T follicular helper cell (primary cell): ENCODE results near the gene ZG16B.

Experiments used
- DNase-seq: peaks from one replicate; pipeline ENCODE4 v3.0.0-alpha.2; 2020; ENCODE audit warnings: low read depth

The ZG16B gene

DNA sequence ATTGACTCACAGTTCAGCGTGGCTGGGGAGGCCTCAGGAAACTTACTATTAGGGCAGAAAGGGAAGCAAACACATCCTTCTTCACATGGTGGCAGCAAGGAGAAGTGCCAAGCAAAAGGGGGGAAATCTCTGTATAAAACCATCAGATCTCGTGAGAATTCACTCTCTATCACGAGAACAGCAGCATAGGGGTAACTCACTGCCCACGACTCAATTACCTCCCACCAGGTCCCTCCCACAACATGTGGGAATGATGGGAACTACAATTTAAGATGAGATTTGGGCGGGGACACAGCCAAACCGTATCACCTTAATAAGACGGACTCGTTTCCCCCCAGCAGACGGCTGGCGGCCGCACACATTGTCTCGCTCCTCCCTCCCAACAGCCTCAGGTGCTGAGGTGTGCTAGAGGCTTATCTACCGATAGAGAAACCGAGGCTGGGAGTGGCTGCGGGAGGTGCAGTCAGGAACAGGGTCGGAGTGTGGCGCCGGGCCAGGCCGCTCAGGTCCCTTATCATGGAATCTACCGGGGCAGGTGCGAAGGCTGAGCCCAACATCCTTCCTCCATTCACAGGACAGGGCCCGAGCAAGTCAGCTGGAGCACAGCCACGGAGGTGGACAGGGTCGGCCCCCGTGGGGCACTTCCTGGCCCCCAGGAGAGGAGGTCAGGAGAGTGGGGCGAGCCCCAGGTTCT is 4.9 kb upstream of the ZG16B start:
- no peak for DNase-seq

DNA sequence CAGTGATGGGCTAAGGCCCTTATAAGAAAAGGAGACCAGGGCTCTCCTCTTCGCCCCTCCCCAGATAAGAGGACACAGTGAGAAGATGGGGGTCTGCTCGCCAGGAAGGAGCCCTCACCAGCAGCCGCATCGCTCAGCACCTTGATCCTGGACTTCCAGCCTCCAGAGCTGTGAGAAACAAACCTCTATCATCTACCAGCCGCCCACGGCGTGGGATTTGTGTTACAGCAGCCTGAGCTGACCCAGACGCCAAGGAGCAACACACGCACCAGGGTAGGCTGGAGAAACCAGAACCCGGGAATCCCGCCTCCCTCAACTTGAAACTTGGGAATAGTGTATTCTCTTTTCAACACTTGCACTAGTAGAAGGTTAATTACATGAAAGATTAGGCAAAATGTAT is 4.2 kb upstream of the ZG16B start:
- DNase-seq = no peak

DNA sequence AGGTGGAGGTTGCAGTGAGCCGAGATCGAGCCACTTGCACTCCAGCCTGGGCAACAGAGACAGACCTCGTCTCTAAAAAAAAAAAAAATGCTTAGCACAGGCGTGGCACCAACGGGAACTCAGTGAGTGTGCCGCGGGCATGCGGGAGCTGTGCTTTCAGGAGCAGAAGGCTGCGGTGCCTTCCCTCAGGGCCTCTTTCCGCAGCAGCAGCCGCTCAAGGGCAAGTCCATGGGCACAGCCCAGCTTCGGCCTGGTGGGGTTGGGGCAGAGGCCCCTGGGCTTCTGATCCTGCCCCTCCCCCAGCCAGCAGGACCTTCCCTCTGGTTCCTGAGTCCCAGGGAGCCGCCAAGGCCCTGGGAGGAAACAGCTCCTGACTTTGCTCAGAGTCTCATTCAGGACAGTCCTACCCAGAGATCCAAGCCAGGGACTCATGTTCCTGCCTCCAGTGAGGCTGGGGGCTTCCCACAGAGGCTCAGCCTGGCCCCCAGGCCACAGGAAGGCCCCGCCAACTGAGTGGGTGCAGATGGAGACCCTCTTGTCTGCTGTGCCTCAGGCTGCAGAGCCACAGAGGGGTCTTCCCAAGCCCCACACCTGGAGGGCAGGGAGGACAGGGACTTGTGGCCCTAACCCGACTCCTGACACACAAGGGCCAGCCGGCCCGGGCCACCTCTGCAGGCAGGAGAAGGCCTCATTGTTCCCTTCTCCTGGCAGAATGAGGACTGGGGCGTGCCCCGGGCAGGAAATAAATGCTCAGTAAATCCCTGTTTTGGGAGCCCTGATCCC is 3.3 kb upstream of the ZG16B start:
- DNase-seq = no peak

- DNase-seq = no peak
Observed at GRCh38 chr16:2827374-2827791, 2.7 kb upstream of the ZG16B start.

DNA sequence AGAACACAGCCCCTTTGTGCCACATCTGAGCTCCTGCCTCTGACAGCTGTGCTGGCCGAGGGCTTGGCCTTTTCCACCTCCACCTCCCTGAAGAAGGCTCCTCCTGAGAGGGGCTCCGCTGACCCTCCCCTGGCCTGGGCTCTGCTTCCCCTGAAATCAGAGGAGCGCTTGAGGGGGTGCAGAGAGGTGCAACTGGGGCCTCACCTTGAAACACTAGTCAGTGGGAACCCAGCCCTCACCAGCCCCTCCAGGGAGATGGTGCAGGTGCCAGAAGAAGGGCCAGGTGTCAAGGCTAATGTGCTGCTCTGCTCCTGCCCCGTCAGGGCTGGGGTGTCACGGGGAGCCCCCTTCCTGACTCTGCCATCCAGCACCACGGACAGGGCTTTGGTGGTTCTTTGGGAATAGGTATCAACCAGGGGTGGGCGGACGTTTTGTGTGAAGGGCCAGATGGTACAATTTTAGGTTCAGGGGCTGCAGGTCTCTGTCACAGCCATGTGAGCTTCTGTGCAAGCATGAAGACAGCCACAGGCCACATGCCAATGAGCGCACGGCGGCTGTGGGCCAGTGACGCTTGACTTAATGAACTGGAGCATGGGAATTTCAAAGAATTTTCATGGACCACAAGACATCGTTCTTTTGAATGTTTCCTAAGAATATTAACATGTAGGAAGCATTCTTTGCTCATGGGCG is 2.1 kb upstream of the ZG16B start:
- DNase-seq = no peak

- no peak for DNase-seq
Observed at GRCh38 chr16:2828521-2828840, 1.6 kb upstream of the ZG16B start.

DNA sequence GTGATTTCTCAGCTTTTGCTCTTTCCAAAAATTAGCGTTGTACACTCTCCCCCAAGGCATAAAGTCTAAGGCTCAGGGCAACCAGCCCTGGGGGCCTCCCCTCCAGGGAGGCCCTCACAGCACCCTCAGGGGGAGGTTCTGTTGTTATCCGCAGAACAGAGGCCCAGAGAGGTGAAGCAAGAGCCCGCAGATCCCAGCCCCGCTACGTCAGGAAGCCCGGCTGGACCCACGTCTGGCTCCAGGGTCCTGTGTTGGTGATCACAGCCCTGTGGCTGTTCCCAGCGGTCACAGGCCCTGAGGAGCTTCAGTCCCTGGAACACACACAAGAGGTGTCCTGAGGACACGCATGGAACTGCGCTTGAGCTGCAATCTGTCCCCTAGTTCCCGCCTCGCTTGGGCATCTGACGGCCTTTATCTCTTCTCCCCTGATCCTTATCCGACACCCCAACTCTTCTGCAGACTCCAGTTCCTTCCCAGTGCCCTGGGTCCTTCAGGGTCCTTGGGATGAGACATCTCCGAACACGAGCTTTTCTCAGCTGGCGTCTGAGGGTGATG is 1.1 kb upstream of the ZG16B start:
- DNase-seq = no peak

DNA sequence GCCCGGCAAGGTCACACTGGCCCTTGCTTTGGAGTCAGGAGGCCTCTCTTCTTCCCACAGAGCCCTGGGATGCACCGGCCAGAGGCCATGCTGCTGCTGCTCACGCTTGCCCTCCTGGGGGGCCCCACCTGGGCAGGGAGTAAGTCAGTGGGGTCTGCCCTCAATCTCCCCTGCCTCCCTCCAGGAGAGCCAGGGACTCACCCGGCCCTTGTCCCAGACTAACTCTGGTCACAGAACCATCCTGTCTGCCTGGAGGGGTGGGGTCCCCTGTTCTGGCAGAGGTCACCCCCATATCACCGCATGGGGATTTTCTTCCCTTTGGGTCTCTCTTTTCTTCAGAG is 222 bp downstream of the ZG16B start:
- no peak for DNase-seq

DNA sequence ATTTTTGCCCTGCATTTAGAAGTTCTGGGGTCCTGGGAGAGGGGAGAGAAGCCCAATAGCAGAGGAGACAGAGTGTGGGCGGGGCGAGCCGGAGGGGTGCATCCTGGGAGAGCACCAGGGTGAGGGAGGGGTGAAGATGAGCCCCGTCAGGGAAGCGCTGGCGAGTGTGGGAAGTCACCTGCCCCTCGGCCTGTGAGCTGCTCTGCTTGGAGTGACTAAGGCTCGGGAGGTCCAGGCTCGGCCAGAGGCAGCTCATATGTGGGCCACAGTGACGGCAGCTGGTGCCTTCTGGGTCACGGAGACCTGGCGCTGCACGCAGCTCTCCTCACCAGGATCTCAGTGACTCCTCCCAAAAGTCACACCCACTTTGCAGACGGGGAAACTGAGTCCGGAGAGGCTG is 1.1 kb downstream of the ZG16B start:
- DNase-seq = no peak

GRCh38 chr16:2833776-2834175 is 3.7 kb downstream of the ZG16B start:
- DNase-seq = no peak

DNA sequence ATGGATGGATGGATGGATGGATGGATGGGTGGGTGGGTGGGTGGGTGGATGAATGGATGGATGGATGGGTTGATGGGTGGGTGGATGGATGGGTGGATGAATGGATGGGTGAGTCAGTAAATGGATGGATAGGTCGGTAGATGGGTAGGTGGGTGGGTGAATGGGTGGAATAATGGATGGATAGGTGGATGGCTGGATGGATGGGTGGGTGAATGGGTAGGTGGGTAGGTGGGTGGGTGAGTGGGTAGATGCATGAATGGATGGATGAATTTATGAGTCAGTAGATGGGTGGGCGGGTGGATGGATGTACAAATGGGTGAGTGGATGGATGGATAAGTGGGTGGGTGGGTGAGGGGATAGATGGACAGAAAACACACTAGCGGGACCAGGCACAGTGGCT is 4.9 kb downstream of the ZG16B start:
- DNase-seq = no peak

- DNase-seq = no peak
Observed at GRCh38 chr16:2835638-2836493, 5.8 kb downstream of the ZG16B start.

DNA sequence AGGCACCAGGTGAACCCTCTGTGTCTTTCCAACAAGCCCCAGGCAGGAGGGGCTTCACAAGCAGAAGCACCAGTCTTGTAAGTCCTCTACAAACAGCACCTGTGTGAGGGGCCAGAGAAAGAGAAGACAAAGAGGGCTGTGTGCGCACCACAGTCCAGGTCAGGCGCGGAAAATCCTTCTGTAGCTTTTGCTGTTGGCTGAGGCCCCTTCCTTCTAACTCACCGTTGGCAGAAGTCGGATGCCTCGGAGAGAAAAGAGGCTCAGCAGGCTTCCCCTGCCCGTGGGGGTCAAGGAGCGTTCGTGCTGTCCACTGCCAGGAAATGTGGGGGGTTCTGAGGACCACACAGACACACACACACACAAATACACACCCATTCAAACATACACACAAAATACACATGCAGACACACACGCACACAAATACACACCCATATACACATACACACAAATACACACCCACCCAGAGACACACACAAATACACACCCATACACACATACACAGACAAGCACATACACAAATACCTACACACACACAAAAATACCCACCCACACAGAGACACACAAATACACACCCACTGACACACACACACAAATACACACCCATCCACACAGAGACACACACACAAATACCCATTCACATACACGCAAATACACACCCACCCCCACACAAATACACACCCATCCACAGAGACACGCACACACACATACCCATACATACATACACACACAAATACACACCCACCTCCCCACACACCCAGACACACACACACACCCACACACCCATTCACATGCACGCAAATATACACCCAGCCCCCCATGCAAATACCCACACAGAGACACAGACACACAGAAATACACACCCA is 6.8 kb downstream of the ZG16B start:
- DNase-seq = no peak

GRCh38 chr16:2838928-2839327 is 8.8 kb downstream of the ZG16B start:
- DNase-seq = peak; percentile 32

GRCh38 chr16:2839650-2840450 is 9.7 kb downstream of the ZG16B start:
- no peak for DNase-seq

GRCh38 chr16:2840914-2841313 is 10.8 kb downstream of the ZG16B start:
- DNase-seq = no peak

- DNase-seq = no peak
Observed at GRCh38 chr16:2841606-2842339, 11.7 kb downstream of the ZG16B start.

- DNase-seq = peak; percentile 27
Observed at GRCh38 chr16:2842340-2843000, 12.4 kb downstream of the ZG16B start.

DNA sequence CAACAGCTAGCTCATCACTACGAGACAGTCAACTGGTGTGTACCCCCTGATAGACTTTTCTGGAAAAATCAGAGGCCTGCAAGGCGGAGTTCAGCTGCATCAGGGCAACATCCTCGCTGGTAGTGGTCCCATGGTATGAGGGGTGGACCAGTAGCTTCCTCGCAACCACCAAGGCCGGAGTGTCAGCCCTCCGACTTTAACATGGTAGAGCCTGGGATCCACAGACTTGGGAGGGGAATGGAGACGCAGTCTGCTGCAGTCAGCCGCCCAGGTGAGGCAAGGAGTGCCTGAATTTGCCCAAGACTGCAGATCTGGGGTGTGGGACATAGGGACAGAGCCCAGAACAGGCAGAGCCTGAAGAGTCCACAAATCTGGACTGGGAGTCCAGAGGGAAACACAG is 13.4 kb downstream of the ZG16B start:
- no peak for DNase-seq
